Measurements from ENCODE around the gene EYA2. TPM values are rescaled to one million over a fixed set of nuclear protein-coding genes. Genes with fewer than 3 reads are reported as not detected.

EYA2 gene
- total and polyA plus RNA-seq, 7 donors: 1.2 to 11.8 (median 3.3) TPM

DNA sequence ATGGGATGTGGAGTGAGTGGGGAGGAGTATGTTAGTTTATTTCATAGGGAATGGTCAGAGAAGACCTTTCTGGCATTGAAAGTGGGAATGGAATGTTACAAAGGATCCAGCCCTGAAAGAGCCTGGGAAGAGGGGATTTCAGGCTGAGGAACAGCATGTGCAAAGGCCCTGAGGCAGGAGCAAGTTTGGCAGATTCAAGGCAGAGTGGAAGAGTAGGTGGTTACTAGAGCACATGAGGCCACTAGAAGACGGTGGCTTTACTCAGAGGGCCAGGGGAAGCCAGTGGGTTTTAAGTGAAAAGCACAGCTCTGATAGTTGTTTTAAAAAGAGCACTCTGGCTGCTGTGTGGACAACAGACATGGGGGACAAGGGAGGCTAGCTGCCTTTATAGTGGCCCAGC, 234.7 kb downstream of the EYA2 start:
- WGBS, 2 donors: 92 to 95% methylated on average over 1 of the region's 1 CpG
- Histone ChIP-seq H3K4me3 (no peak overlapping the region), H3K9me3 (no peaks in the 10 kb centered on the region), H3K36me3 (no peaks in the 10 kb centered on the region), H3K27me3 (no peaks in the 10 kb centered on the region), H3K27ac (no peak overlapping the region), H3K4me1 (peaks cover 0 to 23% (median 19%) of the 10 kb centered on the region in 4 donors)
- TF ChIP-seq POLR2A (IDR thresholded peaks at IDR 0.05) (no peak), EP300 (IDR thresholded peaks at IDR 0.05) (no peak)
- TF ChIP-seq, protein P1, sequence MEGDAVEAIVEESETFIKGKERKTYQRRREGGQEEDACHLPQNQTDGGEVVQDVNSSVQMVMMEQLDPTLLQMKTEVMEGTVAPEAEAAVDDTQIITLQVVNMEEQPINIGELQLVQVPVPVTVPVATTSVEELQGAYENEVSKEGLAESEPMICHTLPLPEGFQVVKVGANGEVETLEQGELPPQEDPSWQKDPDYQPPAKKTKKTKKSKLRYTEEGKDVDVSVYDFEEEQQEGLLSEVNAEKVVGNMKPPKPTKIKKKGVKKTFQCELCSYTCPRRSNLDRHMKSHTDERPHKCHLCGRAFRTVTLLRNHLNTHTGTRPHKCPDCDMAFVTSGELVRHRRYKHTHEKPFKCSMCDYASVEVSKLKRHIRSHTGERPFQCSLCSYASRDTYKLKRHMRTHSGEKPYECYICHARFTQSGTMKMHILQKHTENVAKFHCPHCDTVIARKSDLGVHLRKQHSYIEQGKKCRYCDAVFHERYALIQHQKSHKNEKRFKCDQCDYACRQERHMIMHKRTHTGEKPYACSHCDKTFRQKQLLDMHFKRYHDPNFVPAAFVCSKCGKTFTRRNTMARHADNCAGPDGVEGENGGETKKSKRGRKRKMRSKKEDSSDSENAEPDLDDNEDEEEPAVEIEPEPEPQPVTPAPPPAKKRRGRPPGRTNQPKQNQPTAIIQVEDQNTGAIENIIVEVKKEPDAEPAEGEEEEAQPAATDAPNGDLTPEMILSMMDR (IDR thresholded peaks at IDR 0.05): no peak
- no peak for DNase-seq
- intact Hi-C loops (cut with DNase I): no loop called here

DNA sequence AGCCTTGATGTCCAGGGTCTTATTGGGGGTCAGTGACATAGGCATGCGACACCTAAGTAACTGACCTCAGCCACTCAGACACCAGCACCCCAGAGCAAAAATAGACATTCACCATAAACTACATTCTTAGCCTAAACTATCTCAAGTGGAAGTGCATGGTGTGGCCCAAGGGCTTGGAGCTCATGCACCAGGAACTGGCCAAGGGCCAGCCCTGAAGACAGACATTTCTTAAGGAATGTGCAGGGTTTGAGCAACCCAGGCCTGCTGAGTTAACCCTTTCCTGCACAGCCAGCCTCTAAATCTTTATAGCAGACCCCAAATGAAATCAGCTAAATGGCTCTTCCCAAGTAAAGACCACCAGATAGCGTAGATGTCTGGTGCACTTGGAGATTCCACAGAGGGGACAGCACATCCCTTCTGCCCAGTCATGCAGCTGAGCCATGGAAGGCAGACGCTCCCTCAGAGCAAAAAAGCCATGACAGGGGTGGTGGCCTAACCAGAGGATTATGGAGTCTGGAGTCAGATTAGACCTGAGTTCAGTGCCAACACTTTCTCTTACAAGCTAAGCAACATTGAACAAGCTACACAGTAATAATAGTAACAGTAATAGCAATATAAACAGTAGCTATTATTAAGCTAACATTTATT, 239.3 kb downstream of the EYA2 start:
- TF ChIP-seq POLR2A (IDR thresholded peaks at IDR 0.05) (no peak), POLR2AphosphoS5 (IDR thresholded peaks at IDR 0.05) (no peak), EP300 (IDR thresholded peaks at IDR 0.05) (no peak)
- TF ChIP-seq, protein P1 (IDR thresholded peaks at IDR 0.05): no peak
- Histone ChIP-seq H3K4me3 (no peak overlapping the region), H3K4me1 (peaks cover 0 to 13% (median 10%) of the 10 kb centered on the region in 4 donors), H3K9me3 (no peaks in the 10 kb centered on the region), H3K27ac (no peak overlapping the region), H3K27me3 (no peaks in the 10 kb centered on the region), H3K36me3 (no peaks in the 10 kb centered on the region)
- intact Hi-C loops (cut with DNase I): no loop called here
- 89% methylated on average over 3 of the region's 3 CpGs for WGBS, 2 donors
- DNase-seq: peak; percentile 59

DNA sequence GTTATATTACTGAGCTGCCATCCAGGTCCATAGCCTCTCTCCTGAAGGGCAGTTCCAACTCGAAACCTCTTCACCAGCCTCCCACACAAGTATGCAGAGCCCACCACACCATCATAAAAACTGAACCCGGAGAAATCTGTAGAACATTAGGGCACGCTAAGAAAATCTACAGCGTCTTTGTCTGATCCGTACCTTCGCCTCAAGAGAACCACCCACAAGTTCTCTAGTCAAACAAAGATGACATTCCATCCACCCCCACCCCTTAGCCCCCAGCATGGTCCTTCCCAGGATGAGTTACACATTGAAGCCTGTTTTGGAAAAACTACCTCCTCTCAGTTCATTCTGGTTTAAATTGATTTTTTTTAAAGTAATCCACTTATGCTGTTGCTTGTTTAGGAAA, 242.1 kb downstream of the EYA2 start:
- 86 to 90% methylated on average over 6 of the region's 6 CpGs for WGBS, 2 donors
- intact Hi-C loops (cut with DNase I): no loop called here
- H3K4me1 ChIP-seq: peaks cover 0 to 13% (median 10%) of the 10 kb centered on the region in 4 donors
- no peaks in the 10 kb centered on the region for H3K27me3 ChIP-seq
- TF ChIP-seq, protein P1 (IDR thresholded peaks at IDR 0.05): no peak
- TF ChIP-seq POLR2AphosphoS5 (IDR thresholded peaks at IDR 0.05) (no peak), EP300 (IDR thresholded peaks at IDR 0.05) (no peak), POLR2A (IDR thresholded peaks at IDR 0.05) (no peak)
- no peak overlapping the region for H3K4me3 ChIP-seq
- H3K27ac ChIP-seq: no peak overlapping the region
- peaks cover 0 to 2% (median 1%) of the 10 kb centered on the region in 4 donors for H3K9me3 ChIP-seq
- DNase-seq: no peak
- no peaks in the 10 kb centered on the region for H3K36me3 ChIP-seq

DNA sequence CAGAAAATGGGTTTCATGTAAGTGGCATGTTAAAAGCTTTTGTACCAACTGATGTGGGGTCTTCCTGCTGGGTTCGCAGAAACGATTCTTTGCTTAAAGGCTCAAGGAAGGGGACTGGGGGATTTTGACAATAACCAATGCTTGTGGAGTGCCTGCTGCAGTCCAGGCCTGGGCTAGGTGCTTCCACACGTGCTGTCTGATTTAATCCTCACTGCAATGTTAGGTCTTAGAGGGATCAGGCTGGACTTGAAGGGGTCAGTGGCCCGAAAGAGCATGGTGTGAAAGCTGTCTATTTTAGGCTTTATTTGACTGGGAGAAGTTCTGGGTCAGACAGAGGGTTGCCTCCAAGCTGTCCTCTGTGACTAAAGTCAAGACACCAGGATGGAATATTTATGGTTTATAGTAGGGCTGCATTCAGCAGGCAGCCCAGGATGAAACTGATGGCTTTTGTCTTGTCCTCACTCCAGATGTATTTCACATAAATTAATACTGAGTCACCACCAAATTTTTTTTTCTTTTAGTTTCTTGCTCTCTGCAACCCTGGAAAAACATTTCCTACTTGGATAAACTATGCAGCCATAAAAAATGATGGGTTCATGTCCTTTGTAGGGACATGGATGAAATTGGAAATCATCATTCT, 242.7 kb downstream of the EYA2 start:
- WGBS, 2 donors: 61 to 80% methylated on average over 4 of the region's 4 CpGs
- intact Hi-C loops (cut with DNase I): no loop called here
- DNase-seq: no peak
- H3K4me1 ChIP-seq: peaks cover 0 to 13% (median 10%) of the 10 kb centered on the region in 4 donors
- peaks cover 0 to 2% (median 1%) of the 10 kb centered on the region in 4 donors for H3K9me3 ChIP-seq
- H3K4me3 ChIP-seq: no peak overlapping the region
- H3K36me3 ChIP-seq: no peaks in the 10 kb centered on the region
- H3K27me3 ChIP-seq: no peaks in the 10 kb centered on the region
- H3K27ac ChIP-seq: peak overlapping the region in 1 of 4 donors; percentile 38
- TF ChIP-seq POLR2A (IDR thresholded peaks at IDR 0.05): no peak
- TF ChIP-seq EP300 (IDR thresholded peaks at IDR 0.05): no peak
- peak in 3 of 4 donors; percentile 14 to 42 (median 30) for TF ChIP-seq POLR2AphosphoS5 (IDR thresholded peaks at IDR 0.05)
- TF ChIP-seq, protein P1 (IDR thresholded peaks at IDR 0.05): no peak

All from sigmoid colon (tissue), 7 donors.